Effector memory CD8-positive, alpha-beta T cell (primary cell): ENCODE measurements around the gene PSMD12.
"Not testable (repeated sequence)": the region's sequence is repeated elsewhere in the genome, so short reads cannot be mapped to it uniquely, and the experiment has no call there.

ENCODE experiments used
- ATAC-seq: fragments of 150-1000 bp; cut with Tn5 transposase; replicated peaks from 2 replicates; pipeline ENCODE4 v1.10.0; 2021; ENCODE audit warnings: mild to moderate bottlenecking, moderate library complexity
- DNase-seq, 3 experiments: peaks; one replicate each; pipeline ENCODE4 v3.0.0; 2021
- H3K27ac Mint-ChIP-seq, 2 donors: one replicate each; pipeline ENCODE4 v1.8.0; 2022; ENCODE audit warnings: mild to moderate bottlenecking in 2 of 2, mixed read lengths in 2 of 2, moderate library complexity in 2 of 2
- H3K27me3 Mint-ChIP-seq, 2 donors: one replicate each; pipeline ENCODE4 v1.8.0; 2022; ENCODE audit warnings: mixed read lengths in 2 of 2
- H3K36me3 Mint-ChIP-seq: one replicate; pipeline ENCODE4 v1.8.0; 2022; ENCODE audit warnings: mild to moderate bottlenecking, moderate library complexity, mixed read lengths; ENCODE audit not compliant: insufficient read depth
- H3K4me1 Mint-ChIP-seq, 2 donors: one replicate each; pipeline ENCODE4 v1.8.0; 2022; ENCODE audit warnings: low read depth in 2 of 2, mixed read lengths in 2 of 2
- H3K4me3 Mint-ChIP-seq, 2 donors: one replicate each; pipeline ENCODE4 v1.8.0; 2022; ENCODE audit warnings: mild to moderate bottlenecking in 2 of 2, mixed read lengths in 2 of 2, moderate library complexity in 2 of 2
- H3K9me3 Mint-ChIP-seq, 2 donors: one replicate each; pipeline ENCODE4 v1.8.0; 2022; ENCODE audit warnings: mixed read lengths in 2 of 2

The PSMD12 gene

DNA sequence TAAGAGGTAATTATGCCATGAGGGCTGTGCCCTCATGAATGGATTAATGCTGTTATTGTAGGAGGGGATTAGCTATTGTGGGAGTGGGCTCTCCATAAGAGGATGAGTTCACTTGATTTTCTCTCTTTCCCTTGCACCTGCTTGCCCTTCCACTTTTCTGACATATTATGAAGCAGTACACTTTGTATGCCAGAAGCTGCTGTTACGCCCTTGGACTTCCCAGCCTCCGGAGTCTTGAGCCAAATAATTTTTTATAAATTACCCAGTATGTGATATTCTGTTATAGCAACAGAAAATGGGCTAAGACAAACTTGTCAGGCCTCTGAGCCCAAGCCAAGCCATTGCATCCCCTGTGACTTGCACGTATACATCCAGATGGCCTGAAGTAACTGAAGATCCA is 38.4 kb downstream of the PSMD12 start:
- Mint-ChIP-seq H3K36me3 (no peaks in the 10 kb centered on the region), H3K4me1 (no peaks in the 10 kb centered on the region), H3K27ac (peak overlapping the region in 1 of 2 donors; percentile 36), H3K9me3 (no peaks in the 10 kb centered on the region), H3K27me3 (no peaks in the 10 kb centered on the region), H3K4me3 (no peak overlapping the region)
- DNase-seq (no peak), ATAC-seq (no peak)

DNA sequence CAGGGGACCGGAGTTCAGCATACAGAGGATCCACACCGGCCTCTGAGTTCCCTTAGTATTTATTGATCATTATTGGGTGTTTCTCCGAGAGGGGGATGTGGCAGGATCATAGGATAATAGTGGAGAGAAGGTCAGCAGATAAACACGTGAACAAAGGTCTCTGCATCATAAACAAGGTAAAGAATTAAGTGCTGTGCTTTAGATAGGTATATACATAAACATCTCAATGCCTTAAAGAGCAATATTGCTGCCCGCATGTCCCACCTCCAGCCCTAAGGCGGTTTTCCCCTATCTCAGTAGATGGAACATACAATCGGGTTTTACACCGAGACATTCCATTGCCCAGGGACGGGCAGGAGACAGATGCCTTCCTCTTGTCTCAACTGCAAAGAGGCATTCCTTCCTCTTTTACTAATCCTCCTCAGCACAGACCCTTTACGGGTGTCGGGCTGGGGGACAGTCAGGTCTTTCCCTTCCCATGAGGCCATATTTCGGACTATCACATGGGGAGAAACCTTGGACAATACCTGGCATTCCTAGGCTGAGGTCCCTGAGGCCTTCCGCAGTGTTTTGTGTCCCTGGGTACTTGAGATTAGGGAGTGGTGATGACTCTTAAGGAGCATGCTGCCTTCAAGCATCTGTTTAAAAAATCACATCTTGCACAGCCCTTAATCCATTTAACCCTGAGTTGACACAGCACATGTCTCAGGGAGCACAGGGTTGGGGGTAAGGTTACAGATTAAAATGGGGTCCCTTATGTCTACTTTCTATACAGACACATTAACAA is 39.2 kb downstream of the PSMD12 start:
- H3K36me3 Mint-ChIP-seq, H3K27ac Mint-ChIP-seq, H3K4me3 Mint-ChIP-seq, ATAC-seq, DNase-seq, H3K9me3 Mint-ChIP-seq, H3K27me3 Mint-ChIP-seq, H3K4me1 Mint-ChIP-seq: not testable (repeated sequence)

DNA sequence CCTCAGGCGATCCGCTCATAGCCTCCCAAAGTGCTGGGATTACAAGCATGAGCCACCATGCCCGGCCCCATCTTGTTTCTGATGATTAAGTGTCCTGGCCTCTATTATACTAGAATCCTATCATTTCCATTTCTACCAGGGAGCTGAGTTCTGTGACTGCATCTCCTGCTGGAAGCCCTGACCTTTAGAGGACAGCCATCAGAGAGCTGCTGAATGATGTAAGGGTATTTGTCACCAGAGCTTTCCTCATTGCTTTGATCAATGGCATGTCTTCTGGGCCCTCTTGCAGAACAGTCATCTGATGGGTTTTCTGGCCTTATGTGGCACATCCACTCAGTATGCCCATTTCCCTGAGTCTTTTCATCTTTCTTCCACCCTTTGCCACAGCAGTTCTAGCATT is 39.9 kb downstream of the PSMD12 start:
- DNase-seq (no peak), ATAC-seq (no peak)
- Mint-ChIP-seq H3K4me1 (no peaks in the 10 kb centered on the region), H3K36me3 (no peaks in the 10 kb centered on the region), H3K4me3 (no peak overlapping the region), H3K9me3 (no peaks in the 10 kb centered on the region), H3K27ac (no peak overlapping the region), H3K27me3 (no peaks in the 10 kb centered on the region)

DNA sequence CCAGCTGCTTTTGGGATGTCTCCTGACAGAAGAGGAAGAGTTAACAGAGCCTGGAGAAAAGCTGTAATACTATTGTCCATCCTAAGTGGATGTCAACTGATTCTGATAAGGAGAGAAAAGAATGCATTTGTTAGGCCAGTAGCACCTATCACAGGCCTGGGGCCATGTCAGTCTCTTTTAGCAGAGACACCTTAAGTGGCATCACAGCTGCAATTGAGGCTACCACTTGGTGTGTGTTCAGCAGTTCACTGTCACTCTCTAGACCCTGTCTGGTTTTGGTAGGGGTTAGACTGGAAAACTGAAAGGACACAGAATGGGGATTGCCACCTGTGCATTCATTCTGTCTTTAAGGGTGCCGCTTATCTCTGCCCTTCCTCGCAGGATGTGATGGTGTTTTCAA is 42.0 kb downstream of the PSMD12 start:
- no peaks in the 10 kb centered on the region for H3K4me1 Mint-ChIP-seq
- H3K36me3 Mint-ChIP-seq, result no peaks in the 10 kb centered on the region
- DNase-seq, result no peak
- H3K27ac Mint-ChIP-seq, result no peak overlapping the region
- H3K27me3 Mint-ChIP-seq, result no peaks in the 10 kb centered on the region
- ATAC-seq, result no peak
- H3K4me3 Mint-ChIP-seq, result no peak overlapping the region
- no peaks in the 10 kb centered on the region for H3K9me3 Mint-ChIP-seq

DNA sequence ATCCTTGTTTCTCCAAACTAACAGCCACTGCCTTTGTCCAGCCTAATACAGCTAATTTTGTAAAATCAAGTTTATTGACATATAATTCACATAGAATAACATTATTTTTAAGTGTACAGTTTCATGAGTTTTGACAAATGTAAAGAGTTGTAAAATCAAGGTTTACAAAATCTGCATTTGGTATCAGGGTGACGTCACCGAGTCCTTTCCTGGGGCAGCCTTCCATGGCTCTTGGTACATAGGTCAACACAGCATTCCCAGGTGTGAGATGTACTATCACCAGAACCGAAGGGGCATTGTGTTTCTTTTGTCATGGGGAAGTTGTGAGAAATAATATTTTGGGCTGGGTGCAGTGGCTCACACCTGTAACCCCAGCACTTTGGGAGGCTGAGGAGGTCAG is 42.9 kb downstream of the PSMD12 start:
- Mint-ChIP-seq H3K9me3 (no peaks in the 10 kb centered on the region), H3K27me3 (no peaks in the 10 kb centered on the region), H3K36me3 (no peaks in the 10 kb centered on the region), H3K4me1 (no peaks in the 10 kb centered on the region), H3K4me3 (no peak overlapping the region), H3K27ac (no peak overlapping the region)
- no peak for DNase-seq
- ATAC-seq, result no peak

DNA sequence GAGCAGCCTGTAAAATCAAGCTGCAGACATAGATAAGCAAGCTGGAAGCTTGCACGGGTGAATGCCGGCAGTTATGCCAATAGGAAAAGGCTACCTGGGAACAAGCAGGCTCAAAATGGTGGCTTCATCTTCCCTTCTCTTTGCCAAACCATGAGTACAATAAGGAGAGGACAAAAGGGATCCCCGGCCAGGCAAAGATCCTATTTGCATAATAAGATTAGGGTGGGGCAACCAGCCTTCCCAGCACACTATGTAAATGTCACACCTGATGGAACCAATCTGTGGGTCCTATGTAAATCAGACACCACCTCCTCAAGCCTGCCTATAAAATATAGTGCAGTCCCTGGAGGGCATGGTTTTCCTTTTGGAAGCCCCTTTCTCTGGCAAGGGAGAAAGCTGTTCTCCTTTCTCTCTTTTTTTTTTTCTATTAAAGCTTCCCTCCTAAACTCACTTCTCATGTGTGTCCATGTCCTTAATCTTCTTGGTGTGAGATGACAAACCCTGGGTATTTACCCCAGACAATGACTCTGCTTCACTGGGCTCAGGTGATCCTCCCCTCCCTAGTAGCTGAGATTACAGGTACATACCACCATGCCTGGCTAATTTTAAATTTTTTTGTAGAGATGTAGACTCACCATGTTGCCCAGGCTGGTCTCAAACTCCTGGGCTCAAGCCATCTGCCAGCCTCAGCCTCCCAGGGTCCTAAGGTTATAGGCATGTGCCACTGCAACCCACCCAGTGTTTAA is 44.2 kb downstream of the PSMD12 start:
- Mint-ChIP-seq H3K4me3 (no peak overlapping the region), H3K36me3 (no peaks in the 10 kb centered on the region), H3K27ac (no peak overlapping the region), H3K9me3 (no peaks in the 10 kb centered on the region), H3K27me3 (no peaks in the 10 kb centered on the region), H3K4me1 (no peaks in the 10 kb centered on the region)
- no peak for ATAC-seq
- no peak for DNase-seq

DNA sequence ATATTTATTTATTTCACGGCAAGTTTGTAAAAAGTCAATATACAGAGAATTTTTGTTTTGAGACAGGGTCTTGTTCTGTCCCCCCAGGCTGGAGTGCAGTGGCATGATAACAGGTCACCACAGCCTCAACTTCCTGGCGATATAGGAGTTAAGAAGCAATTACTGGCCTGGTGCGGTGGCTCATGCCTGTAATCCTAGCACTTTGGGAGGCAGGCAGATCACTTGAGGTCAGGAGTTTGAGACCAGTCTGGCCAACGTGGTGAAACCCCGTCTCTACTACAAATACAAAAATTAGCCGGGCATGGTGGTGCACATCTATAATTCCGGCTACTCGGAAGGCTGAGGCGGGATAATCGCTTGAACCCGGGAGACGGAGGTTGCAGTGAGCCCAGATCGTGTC is 44.9 kb downstream of the PSMD12 start:
- H3K36me3 Mint-ChIP-seq, H3K4me1 Mint-ChIP-seq, H3K4me3 Mint-ChIP-seq, DNase-seq, ATAC-seq, H3K9me3 Mint-ChIP-seq, H3K27me3 Mint-ChIP-seq, H3K27ac Mint-ChIP-seq: not testable (repeated sequence)

DNA sequence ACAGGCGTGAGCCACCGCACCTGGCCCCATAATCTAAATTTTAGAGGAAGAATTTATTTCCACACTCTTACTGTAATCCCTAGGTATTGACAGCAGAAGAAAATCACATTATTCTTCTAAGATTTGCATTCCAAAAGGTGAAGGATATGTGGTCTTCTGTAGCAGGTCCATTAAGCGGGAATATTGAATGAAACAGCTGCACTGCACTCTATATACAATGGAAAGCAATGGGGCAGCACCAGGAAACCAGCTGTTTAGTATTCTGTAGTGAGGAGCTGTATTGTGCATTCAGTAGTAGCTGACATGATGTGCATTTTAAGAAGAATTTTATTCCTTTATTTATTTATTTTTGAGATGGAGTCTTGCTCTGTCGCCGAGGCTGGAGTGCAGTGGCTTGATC is 49.6 kb downstream of the PSMD12 start:
- H3K27ac Mint-ChIP-seq, result no peak overlapping the region
- no peaks in the 10 kb centered on the region for H3K27me3 Mint-ChIP-seq
- no peak for ATAC-seq
- no peaks in the 10 kb centered on the region for H3K4me1 Mint-ChIP-seq
- H3K36me3 Mint-ChIP-seq, result no peaks in the 10 kb centered on the region
- H3K9me3 Mint-ChIP-seq, result no peaks in the 10 kb centered on the region
- DNase-seq, result no peak
- H3K4me3 Mint-ChIP-seq, result no peak overlapping the region

DNA sequence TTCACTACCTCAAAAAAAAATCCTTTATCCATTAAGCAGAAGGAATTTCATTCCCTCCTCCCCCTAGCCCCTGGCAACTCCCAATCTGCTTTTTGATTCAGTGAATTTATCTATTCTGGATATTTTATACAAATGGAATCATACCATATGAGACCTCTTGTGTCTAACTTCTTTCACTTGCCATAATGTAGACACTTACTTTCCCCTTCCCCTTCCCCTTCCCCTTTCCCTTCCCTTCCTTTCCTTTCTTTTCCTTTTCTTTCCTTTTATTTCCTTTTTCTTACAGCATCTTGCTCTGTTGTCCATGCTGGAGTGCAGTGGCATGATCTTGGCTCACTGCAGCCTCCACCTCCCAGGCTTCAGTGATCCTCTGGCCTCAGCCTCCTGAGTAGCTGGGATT is 50.5 kb downstream of the PSMD12 start:
- Mint-ChIP-seq H3K36me3 (no peaks in the 10 kb centered on the region), H3K9me3 (no peaks in the 10 kb centered on the region), H3K27me3 (no peaks in the 10 kb centered on the region), H3K4me1 (no peaks in the 10 kb centered on the region), H3K27ac (no peak overlapping the region), H3K4me3 (no peak overlapping the region)
- no peak for DNase-seq
- no peak for ATAC-seq

DNA sequence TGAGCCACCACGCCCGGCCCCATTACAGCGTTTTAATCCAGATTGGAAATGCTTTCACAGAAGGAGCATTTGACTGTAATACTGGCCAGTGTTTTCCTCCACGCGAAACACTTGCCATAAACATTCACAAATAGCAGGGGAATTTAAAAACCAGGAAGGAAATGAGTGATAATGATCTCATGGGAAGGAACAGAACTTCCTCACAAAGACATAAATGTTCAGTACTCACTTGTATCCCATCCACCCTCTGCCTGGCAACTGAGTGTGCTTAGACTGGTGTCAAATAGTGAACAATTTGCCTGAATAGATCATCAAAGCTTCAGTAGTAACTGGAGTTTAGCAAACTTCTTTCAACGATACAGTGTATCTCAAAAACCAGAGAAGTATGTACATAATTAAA is 54.1 kb downstream of the PSMD12 start:
- Mint-ChIP-seq H3K4me3 (no peak overlapping the region), H3K9me3 (no peaks in the 10 kb centered on the region), H3K36me3 (no peaks in the 10 kb centered on the region), H3K4me1 (peaks cover 0 to 1% of the 10 kb centered on the region in 2 donors), H3K27me3 (no peaks in the 10 kb centered on the region), H3K27ac (no peak overlapping the region)
- DNase-seq, result no peak
- no peak for ATAC-seq

DNA sequence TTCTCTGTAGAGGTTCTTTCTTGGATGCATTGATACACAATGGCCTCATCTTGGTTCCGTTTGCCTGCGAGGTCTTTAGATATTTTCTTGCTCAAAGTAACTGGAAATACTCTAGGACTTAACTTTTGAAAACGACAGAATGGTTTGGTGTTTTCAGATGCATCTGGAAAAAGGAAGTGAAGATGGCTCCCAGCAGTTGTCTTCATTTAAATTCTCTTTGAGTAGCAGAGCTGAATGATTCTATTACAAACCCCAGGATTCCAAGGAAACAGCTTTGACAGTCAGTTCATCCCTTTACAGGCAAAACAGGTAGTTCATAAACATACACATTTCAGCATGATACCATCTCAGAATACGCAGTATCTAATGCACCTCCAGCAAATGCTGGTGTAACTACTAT is 54.8 kb downstream of the PSMD12 start:
- H3K9me3 Mint-ChIP-seq, result no peaks in the 10 kb centered on the region
- no peaks in the 10 kb centered on the region for H3K36me3 Mint-ChIP-seq
- H3K4me1 Mint-ChIP-seq, result peaks cover 0 to 1% of the 10 kb centered on the region in 2 donors
- no peak overlapping the region for H3K4me3 Mint-ChIP-seq
- ATAC-seq (no peak), DNase-seq (no peak)
- H3K27me3 Mint-ChIP-seq, result no peaks in the 10 kb centered on the region
- no peak overlapping the region for H3K27ac Mint-ChIP-seq

DNA sequence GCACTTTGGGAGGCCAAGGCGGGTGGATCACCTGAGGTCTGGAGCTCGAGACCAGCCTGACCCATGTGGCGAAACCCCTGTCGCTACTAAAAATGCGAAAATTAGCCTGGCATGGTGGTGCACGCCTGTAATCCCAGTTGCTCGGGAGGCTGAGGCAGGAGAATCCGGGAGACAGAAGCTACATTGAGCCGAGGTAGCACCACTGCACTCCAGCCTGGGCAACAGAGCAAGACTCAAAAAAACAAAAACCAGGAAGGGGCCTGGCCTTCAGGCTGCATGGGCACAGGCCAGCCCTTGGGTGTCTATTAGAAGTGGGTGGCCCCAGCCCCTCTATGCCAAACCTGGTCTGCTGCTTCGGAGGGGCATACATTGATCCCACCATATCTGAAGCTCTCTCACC is 56.0 kb downstream of the PSMD12 start:
- no peak overlapping the region for H3K27ac Mint-ChIP-seq
- no peaks in the 10 kb centered on the region for H3K9me3 Mint-ChIP-seq
- DNase-seq, result no peak
- H3K4me3 Mint-ChIP-seq, result no peak overlapping the region
- H3K27me3 Mint-ChIP-seq, result no peaks in the 10 kb centered on the region
- no peak for ATAC-seq
- peaks cover 4% of the 10 kb centered on the region for H3K36me3 Mint-ChIP-seq
- peaks cover 0 to 1% of the 10 kb centered on the region in 2 donors for H3K4me1 Mint-ChIP-seq

DNA sequence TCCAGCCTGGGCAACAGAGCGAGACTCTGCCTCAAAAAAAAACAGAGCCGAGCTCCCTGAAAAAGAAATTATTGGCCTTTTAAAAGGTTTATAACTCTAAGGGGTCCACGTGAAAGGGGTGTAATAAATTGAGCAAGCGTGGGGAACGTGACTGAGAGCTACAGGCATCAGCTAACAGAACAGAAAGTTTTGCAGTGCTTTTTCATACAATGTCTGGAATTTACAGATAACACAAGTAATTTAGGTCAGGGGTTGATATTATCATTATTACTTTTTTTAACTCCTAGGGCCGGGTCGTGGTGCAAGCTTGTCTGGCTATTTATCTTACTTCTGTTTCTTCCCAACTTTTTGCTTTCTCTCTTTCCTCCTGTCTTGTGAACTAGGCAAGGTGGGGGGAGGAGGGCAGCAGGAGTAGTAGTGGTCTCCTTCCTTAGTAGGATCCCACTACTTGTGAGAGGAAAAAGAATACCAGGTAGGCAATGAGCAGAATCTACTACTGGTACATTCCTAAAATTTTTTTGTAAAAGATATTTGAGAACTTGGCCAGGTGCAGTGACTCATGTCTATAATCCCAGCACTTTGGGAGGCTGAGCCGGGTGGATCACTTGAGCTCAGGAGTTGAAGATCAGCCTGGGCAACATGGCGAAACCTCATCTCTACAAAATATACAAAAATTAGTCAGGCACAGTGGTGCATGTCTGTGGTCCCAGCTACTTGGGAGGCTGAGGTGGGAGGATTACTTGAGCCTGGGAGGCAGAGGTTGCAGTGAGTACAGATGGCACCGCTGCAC is 60.7 kb downstream of the PSMD12 start:
- not testable (repeated sequence) for H3K9me3 Mint-ChIP-seq, DNase-seq, H3K4me1 Mint-ChIP-seq, H3K27me3 Mint-ChIP-seq, H3K36me3 Mint-ChIP-seq, H3K4me3 Mint-ChIP-seq, ATAC-seq
- peak overlapping the region in 1 of 2 donors; percentile 5 for H3K27ac Mint-ChIP-seq
